Measurements from ENCODE around the gene FBXO4.

DNA sequence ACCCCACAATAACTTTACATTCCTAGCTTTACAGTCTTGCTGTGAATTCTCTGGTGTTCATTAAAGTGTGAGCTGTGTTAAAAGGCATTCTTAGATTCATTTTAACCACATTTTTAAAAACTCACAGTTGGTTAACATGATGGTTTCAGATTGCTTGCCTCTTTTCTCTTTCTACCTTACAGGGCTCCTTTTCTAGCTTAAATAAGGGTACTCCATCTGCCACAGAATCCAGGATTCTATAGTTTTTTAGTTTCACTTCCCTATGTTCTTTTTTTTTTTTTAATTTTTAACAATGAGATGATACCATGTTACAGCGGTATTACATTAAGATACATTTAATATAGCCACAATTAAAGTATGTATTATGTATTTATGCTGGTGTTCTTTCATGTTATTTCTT, 3.9 kb upstream of the FBXO4 start:
- TF ChIP-seq, protein P1, sequence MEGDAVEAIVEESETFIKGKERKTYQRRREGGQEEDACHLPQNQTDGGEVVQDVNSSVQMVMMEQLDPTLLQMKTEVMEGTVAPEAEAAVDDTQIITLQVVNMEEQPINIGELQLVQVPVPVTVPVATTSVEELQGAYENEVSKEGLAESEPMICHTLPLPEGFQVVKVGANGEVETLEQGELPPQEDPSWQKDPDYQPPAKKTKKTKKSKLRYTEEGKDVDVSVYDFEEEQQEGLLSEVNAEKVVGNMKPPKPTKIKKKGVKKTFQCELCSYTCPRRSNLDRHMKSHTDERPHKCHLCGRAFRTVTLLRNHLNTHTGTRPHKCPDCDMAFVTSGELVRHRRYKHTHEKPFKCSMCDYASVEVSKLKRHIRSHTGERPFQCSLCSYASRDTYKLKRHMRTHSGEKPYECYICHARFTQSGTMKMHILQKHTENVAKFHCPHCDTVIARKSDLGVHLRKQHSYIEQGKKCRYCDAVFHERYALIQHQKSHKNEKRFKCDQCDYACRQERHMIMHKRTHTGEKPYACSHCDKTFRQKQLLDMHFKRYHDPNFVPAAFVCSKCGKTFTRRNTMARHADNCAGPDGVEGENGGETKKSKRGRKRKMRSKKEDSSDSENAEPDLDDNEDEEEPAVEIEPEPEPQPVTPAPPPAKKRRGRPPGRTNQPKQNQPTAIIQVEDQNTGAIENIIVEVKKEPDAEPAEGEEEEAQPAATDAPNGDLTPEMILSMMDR (IDR thresholded peaks at IDR 0.05), result no peak
- no peak for TF ChIP-seq POLR2A (IDR thresholded peaks at IDR 0.05)

Data from suprapubic skin (tissue), 3 donors.